GM23248 (cell line): ENCODE measurements around the gene P2RY2. TPM values are rescaled to one million over a fixed set of nuclear protein-coding genes. Genes with fewer than 3 reads are reported as not detected.
A peak's percentile ranks its signal among the peaks of the same experiment; 100 is the strongest.
"Not testable (repeated sequence)": the region's sequence is repeated elsewhere in the genome, so short reads cannot be mapped to it uniquely, and the experiment has no call there.

Experiments
- DNase-seq: peaks from one replicate; pipeline ENCODE4 v3.0.0-alpha.2; 2015
- H2AFZ ChIP-seq: fragments of 200-600 bp; sonication (generic); 2 replicates; pipeline ENCODE4 v1.6.1; 2016; ENCODE audit warnings: antibody characterized with exemption
- H3F3A ChIP-seq: fragments of 200-600 bp; sonication (generic); 2 replicates; pipeline ENCODE4 v1.6.1; 2016; ENCODE audit warnings: mild to moderate bottlenecking, antibody characterized with exemption, mixed run types; ENCODE audit not compliant: insufficient read depth
- H3K27ac ChIP-seq: fragments of 200-600 bp; sonication (generic); 2 replicates; pipeline ENCODE4 v1.5.1; 2016; ENCODE audit warnings: mild to moderate bottlenecking
- H3K27me3 ChIP-seq: fragments of 200-600 bp; sonication (generic); replicated peaks from 2 replicates; pipeline ENCODE4 v1.6.1; 2016; ENCODE audit warnings: mild to moderate bottlenecking; ENCODE audit not compliant: insufficient read depth
- H3K36me3 ChIP-seq: fragments of 200-600 bp; sonication (generic); 2 replicates; pipeline ENCODE4 v1.6.1; 2016; ENCODE audit warnings: low read depth, mild to moderate bottlenecking
- H3K4me1 ChIP-seq: fragments of 200-600 bp; sonication (generic); 2 replicates; pipeline ENCODE4 v1.6.1; 2016; ENCODE audit warnings: mild to moderate bottlenecking; ENCODE audit not compliant: insufficient read depth
- H3K4me2 ChIP-seq: fragments of 200-600 bp; sonication (generic); one replicate; pipeline ENCODE4 v1.6.1; 2016; ENCODE audit warnings: mild to moderate bottlenecking; ENCODE audit not compliant: unreplicated experiment
- H3K4me3 ChIP-seq: fragments of 200-600 bp; sonication (generic); 2 replicates; pipeline ENCODE4 v1.5.1; 2016; ENCODE audit warnings: mild to moderate bottlenecking
- H3K79me2 ChIP-seq: fragments of 200-600 bp; sonication (generic); 2 replicates; pipeline ENCODE4 v1.6.1; 2016; ENCODE audit warnings: mild to moderate bottlenecking; ENCODE audit not compliant: insufficient read depth
- H3K9ac ChIP-seq: fragments of 200-600 bp; sonication (generic); 2 replicates; pipeline ENCODE4 v1.6.1; 2016; ENCODE audit warnings: mild to moderate bottlenecking
- H3K9me2 ChIP-seq: fragments of 200-600 bp; sonication (generic); 2 replicates; pipeline ENCODE4 v1.6.1; 2016; ENCODE audit warnings: mixed run types, mild to moderate bottlenecking, moderate library complexity; ENCODE audit not compliant: insufficient read depth
- H3K9me3 ChIP-seq: fragments of 200-600 bp; sonication (generic); one replicate; pipeline ENCODE4 v1.6.1; 2017; ENCODE audit warnings: low read depth
- H4K20me1 ChIP-seq: fragments of 200-600 bp; sonication (generic); 2 replicates; pipeline ENCODE4 v1.6.0; 2016; ENCODE audit not compliant: insufficient read depth
- EZH2 ChIP-seq: fragments of 200-600 bp; sonication (generic); IDR thresholded peaks from 2 replicates; pipeline ENCODE4 v1.6.1; 2018; ENCODE audit warnings: antibody characterized with exemption, mild to moderate bottlenecking; ENCODE audit not compliant: insufficient read depth, poor library complexity, severe bottlenecking
- EZH2phosphoT487 ChIP-seq: fragments of 200-600 bp; sonication (generic); IDR thresholded peaks from 2 replicates; pipeline ENCODE4 v1.6.1; 2018; ENCODE audit warnings: antibody characterized with exemption, moderate library complexity, mild to moderate bottlenecking, low read depth; ENCODE audit not compliant: insufficient read depth
- WGBS, 2 experiments: methylation state at CpG; one replicate each; pipeline ENCODE4 v1.1.6; 2015 to 2017; ENCODE audit warnings: low lambda C conversion rate in 2 of 2, low coverage in 1 of 2; ENCODE audit errors: missing lambda C conversion rate in 2 of 2; 5-methylcytosine and 5-hydroxymethylcytosine counted together
- in situ Hi-C: fragments of 300-500 bp; cut with MboI; formaldehyde crosslinking; loops from 2 replicates; pipeline ENCODE4 v1.15.0; 2020
- polyA plus RNA-seq: library from polyadenylated mRNA; unstranded; fragments of >200 nt; fragmentation: Nextera tagmentation; extraction: Ambion mirVana; gene quantifications from 2 replicates; pipeline ENCODE4 v1.2.1, GENCODE V29; 2016
- total RNA-seq: library from RNA; depleted of rRNA; stranded (reverse); fragments of >200 nt; shearing (Covaris generic); gene quantifications from 2 replicates; pipeline ENCODE4 v1.2.3, GENCODE V29; 2014

The P2RY2 gene
- total and polyA plus RNA-seq, 2 experiments from 2014 or later, result not detected

- Histone ChIP-seq H2AFZ (no peak overlapping the region), H3K4me2 (no peak overlapping the region), H3K27ac (no peak overlapping the region), H3F3A (no peaks in the 10 kb centered on the region), H3K4me3 (no peak overlapping the region), H3K9ac (no peak overlapping the region), H4K20me1 (no peaks in the 10 kb centered on the region), H3K9me3 (no peaks in the 10 kb centered on the region), H3K36me3 (no peaks in the 10 kb centered on the region), H3K27me3 (no peaks in the 10 kb centered on the region), H3K4me1 (peaks cover 10% of the 10 kb centered on the region), H3K79me2 (no peaks in the 10 kb centered on the region), H3K9me2 (no peaks in the 10 kb centered on the region)
- no peak for TF ChIP-seq EZH2phosphoT487
- no peak for TF ChIP-seq EZH2
- in situ Hi-C loops, result no loop called here
- peak; percentile 57 for DNase-seq
- 67 to 70% methylated on average over 3 of the region's 3 CpGs for WGBS, 2 experiments
Observed at GRCh38 chr11:73195191-73196007, 22.7 kb upstream of the P2RY2 start.

DNA sequence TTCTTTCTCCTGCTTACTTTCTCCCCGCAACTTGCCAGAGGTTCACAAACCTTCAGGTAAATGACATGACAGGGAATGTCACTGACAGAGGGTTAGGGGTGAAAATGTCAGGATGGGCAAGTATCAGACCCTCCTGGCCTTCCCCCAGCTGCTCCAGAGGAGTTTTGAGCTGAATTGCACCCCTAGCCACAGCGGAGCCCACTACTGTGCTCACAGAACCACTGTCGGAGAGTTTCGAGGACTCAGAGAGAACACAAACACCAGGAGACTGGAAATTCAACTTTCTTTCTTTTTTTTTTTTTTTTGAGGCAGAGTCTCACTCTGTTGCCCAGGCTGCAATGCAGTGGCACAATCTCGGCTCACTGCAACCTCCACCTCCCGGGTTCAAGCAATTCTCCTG is 21.5 kb upstream of the P2RY2 start:
- no peak overlapping the region for H3K4me2 ChIP-seq
- no peak for DNase-seq
- no peaks in the 10 kb centered on the region for H3K9me3 ChIP-seq
- no peak overlapping the region for H3K4me3 ChIP-seq
- H3K4me1 ChIP-seq, result peaks cover 10% of the 10 kb centered on the region
- H3K9ac ChIP-seq, result no peak overlapping the region
- no peak overlapping the region for H3K27ac ChIP-seq
- no peak overlapping the region for H2AFZ ChIP-seq
- H4K20me1 ChIP-seq, result no peaks in the 10 kb centered on the region
- TF ChIP-seq EZH2phosphoT487 (no peak), EZH2 (no peak)
- H3K36me3 ChIP-seq, result no peaks in the 10 kb centered on the region
- WGBS, 2 experiments, result 89 to 90% methylated on average over 6 of the region's 6 CpGs
- H3K9me2 ChIP-seq, result no peaks in the 10 kb centered on the region
- H3K27me3 ChIP-seq, result no peaks in the 10 kb centered on the region
- in situ Hi-C loops, result no loop called here
- no peaks in the 10 kb centered on the region for H3K79me2 ChIP-seq
- no peaks in the 10 kb centered on the region for H3F3A ChIP-seq

DNA sequence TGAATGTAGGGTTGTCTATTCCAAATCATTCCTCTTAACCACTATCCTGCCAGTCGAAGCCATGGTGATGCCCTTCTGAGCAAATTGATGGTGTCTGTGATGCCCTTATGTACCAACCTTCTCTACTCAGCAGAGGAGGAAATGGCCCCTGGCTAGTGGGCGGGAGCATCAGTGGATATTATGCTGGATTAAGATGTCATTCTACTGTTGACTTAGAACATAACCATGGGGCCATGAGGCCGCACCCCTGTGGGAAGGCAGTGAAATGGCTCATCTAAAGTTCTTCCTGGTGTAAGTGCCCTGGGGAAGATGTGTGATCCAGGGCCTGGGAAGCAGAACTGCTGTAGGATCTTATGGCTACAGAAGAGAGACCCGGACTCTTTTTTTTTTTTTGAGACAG is 20.7 kb upstream of the P2RY2 start:
- H4K20me1 ChIP-seq, result no peaks in the 10 kb centered on the region
- in situ Hi-C loops, result no loop called here
- H3F3A ChIP-seq, result no peaks in the 10 kb centered on the region
- WGBS, 2 experiments, result 65 to 75% methylated on average over 4 of the region's 4 CpGs
- H3K27me3 ChIP-seq, result no peaks in the 10 kb centered on the region
- H3K9ac ChIP-seq, result no peak overlapping the region
- H3K79me2 ChIP-seq, result no peaks in the 10 kb centered on the region
- DNase-seq, result no peak
- H3K27ac ChIP-seq, result no peak overlapping the region
- H3K4me1 ChIP-seq, result peaks cover 10% of the 10 kb centered on the region
- H3K9me3 ChIP-seq, result no peaks in the 10 kb centered on the region
- TF ChIP-seq EZH2, result no peak
- no peak for TF ChIP-seq EZH2phosphoT487
- H3K9me2 ChIP-seq, result no peaks in the 10 kb centered on the region
- no peak overlapping the region for H2AFZ ChIP-seq
- no peaks in the 10 kb centered on the region for H3K36me3 ChIP-seq
- no peak overlapping the region for H3K4me3 ChIP-seq
- H3K4me2 ChIP-seq, result no peak overlapping the region

GRCh38 chr11:73197787-73198186 is 20.3 kb upstream of the P2RY2 start:
- DNase-seq, H3K4me2 ChIP-seq, H4K20me1 ChIP-seq, H3K79me2 ChIP-seq, in situ Hi-C loops, H3K9me3 ChIP-seq, H3K4me3 ChIP-seq, H3K27me3 ChIP-seq, H3K36me3 ChIP-seq, H3K9ac ChIP-seq, H3K27ac ChIP-seq, H3K9me2 ChIP-seq, H3F3A ChIP-seq, H2AFZ ChIP-seq, H3K4me1 ChIP-seq: not testable (repeated sequence)
- WGBS, 2 experiments, result 91% methylated on average over 7 of the region's 7 CpGs
